ENCODE measurements around the gene NEU3. TPM values are rescaled to one million over a fixed set of nuclear protein-coding genes. Genes with fewer than 3 reads are reported as not detected.

The NEU3 gene
- total RNA-seq, 1 experiment from 2014 or later = 12.5 TPM

GRCh38 chr11:75024068-75024449, 35.3 kb downstream of the NEU3 start:
- Histone ChIP-seq H4K20me1 (ENCODE audit: insufficient read depth) (no peaks in the 10 kb centered on the region), H3K27ac (ENCODE audit: low read depth, low read length) (no peak overlapping the region), H3K9me2 (ENCODE audit: insufficient read depth) (no peaks in the 10 kb centered on the region), H3K79me2 (ENCODE audit: insufficient read depth, low read length) (no peaks in the 10 kb centered on the region), H3K9ac (ENCODE audit: low read length) (no peak overlapping the region), H2AFZ (ENCODE audit: low read depth, low read length, poor library complexity, severe bottlenecking) (no peak overlapping the region), H3K4me3 (replicated peaks in 1 of 2; ENCODE audit: low read depth in 1 of 2, low read length in 2 of 2) (no peak overlapping the region), H3K36me3 (ENCODE audit: control insufficient read depth in 1 of 2, insufficient read depth in 2 of 2, low read length in 2 of 2) (no peaks in the 10 kb centered on the region), H3K27me3 (ENCODE audit: insufficient read depth, low read length) (no peaks in the 10 kb centered on the region), H3K4me1 (ENCODE audit: control insufficient read depth in 1 of 2, insufficient read depth in 2 of 2, low read length in 2 of 2) (no peaks in the 10 kb centered on the region), H3K9me3 (ENCODE audit: control insufficient read depth in 1 of 2, insufficient read depth in 1 of 2, low read depth in 1 of 2, low read length in 2 of 2) (no peaks in the 10 kb centered on the region), H3K4me2 (ENCODE audit: low read length) (no peak overlapping the region)
- TF ChIP-seq ZFX (IDR thresholded peaks at IDR 0.05) (no peak), EZH2 (IDR thresholded peaks at IDR 0.05) (no peak), EGR1 (IDR thresholded peaks at IDR 0.05; ENCODE audit: low read depth) (no peak), EZH2phosphoT487 (IDR thresholded peaks at IDR 0.05; ENCODE audit: borderline replicate concordance) (no peak), MAX (IDR thresholded peaks at IDR 0.05) (no peak), CEBPB (IDR thresholded peaks at IDR 0.05; ENCODE audit: low read depth) (no peak), CBX3 (IDR thresholded peaks at IDR 0.05; ENCODE audit: low read depth) (no peak), SRF (IDR thresholded peaks at IDR 0.05; ENCODE audit: low read depth) (no peak), ZNF274 (IDR thresholded peaks at IDR 0.05; ENCODE audit: low read depth, low read length) (no peak)
- ChIA-PET CTCF (interaction anchor here (2.1 to 5.6 kb wide), 6 partner anchors 8 to 224 kb away, joined by 11 to 79 read pairs (median 24); no protein-coding TSS in a partner anchor), POLR2A (no interaction called here), RAD21 (ENCODE audit: low non-redundant PET in 1 of 2, low total read pairs in 2 of 2, uncharacterized antibody in 2 of 2, unreplicated experiment in 2 of 2) (interaction anchor here in 1 of 2 experiments (3.5 kb wide), 1 partner anchor 181 kb away, joined by 19 read pairs; no protein-coding TSS in a partner anchor)
- intact Hi-C loops (cut with micrococcal nuclease) = no loop called here
- no TSS peak for BruUV-seq (replicated peaks)
- ATAC-seq = no peak
- DNase-seq (ENCODE audit: low read depth, low spot score) = no peak

GRCh38 chr11:75024764-75025211, 36.1 kb downstream of the NEU3 start:
- no peaks in the 10 kb centered on the region for H3K79me2 ChIP-seq (ENCODE audit: insufficient read depth, low read length)
- CTCF ChIA-PET = interaction anchor here (0.6 to 5.6 kb wide), 4 partner anchors 11 to 223 kb away, joined by 3 to 79 read pairs (median 41); no protein-coding TSS in a partner anchor
- POLR2A ChIA-PET = no interaction called here
- TF ChIP-seq POLR2A (IDR thresholded peaks at IDR 0.05; ENCODE audit: borderline replicate concordance, extremely low read depth, insufficient read depth, insufficient read length) (no peak), CEBPB (IDR thresholded peaks at IDR 0.05; ENCODE audit: low read depth) (no peak), ELF1 (IDR thresholded peaks at IDR 0.05; ENCODE audit: borderline replicate concordance, low read depth) (no peak), SIN3A (IDR thresholded peaks at IDR 0.05; ENCODE audit: low read depth) (no peak), POLR2AphosphoS5 (IDR thresholded peaks at IDR 0.05; ENCODE audit: low read depth, low read length) (no peak), YY1 (IDR thresholded peaks at IDR 0.05; ENCODE audit: extremely low read depth, insufficient replicate concordance, low read depth, low read length) (no peak), MAX (IDR thresholded peaks at IDR 0.05) (no peak), ZBTB33 (IDR thresholded peaks at IDR 0.05; ENCODE audit: extremely low read depth, insufficient replicate concordance, low read length) (no peak), ZFX (IDR thresholded peaks at IDR 0.05) (no peak), JUND (IDR thresholded peaks at IDR 0.05) (no peak), SP1 (IDR thresholded peaks at IDR 0.05; ENCODE audit: low read depth) (no peak), CBX3 (IDR thresholded peaks at IDR 0.05; ENCODE audit: low read depth) (no peak), RAD21 (IDR thresholded peaks at IDR 0.05; ENCODE audit: low read depth) (no peak), EZH2phosphoT487 (IDR thresholded peaks at IDR 0.05; ENCODE audit: borderline replicate concordance) (no peak)

More at GRCh38 chr11:75024764-75025211, 36.1 kb downstream of the NEU3 start:
- intact Hi-C loops (cut with micrococcal nuclease) = no loop called here
- Histone ChIP-seq H2AFZ (ENCODE audit: low read depth, low read length, poor library complexity, severe bottlenecking) (no peak overlapping the region), H3K27me3 (ENCODE audit: insufficient read depth, low read length) (no peaks in the 10 kb centered on the region), H3K4me2 (ENCODE audit: low read length) (no peak overlapping the region), H3K36me3 (ENCODE audit: control insufficient read depth in 1 of 2, insufficient read depth in 2 of 2, low read length in 2 of 2) (no peaks in the 10 kb centered on the region), H3K4me1 (ENCODE audit: control insufficient read depth in 1 of 2, insufficient read depth in 2 of 2, low read length in 2 of 2) (no peaks in the 10 kb centered on the region), H3K9me2 (ENCODE audit: insufficient read depth) (no peaks in the 10 kb centered on the region), H3K9ac (ENCODE audit: low read length) (no peak overlapping the region), H4K20me1 (ENCODE audit: insufficient read depth) (no peaks in the 10 kb centered on the region), H3K9me3 (ENCODE audit: control insufficient read depth in 1 of 2, insufficient read depth in 1 of 2, low read depth in 1 of 2, low read length in 2 of 2) (no peaks in the 10 kb centered on the region), H3K27ac (ENCODE audit: low read depth, low read length) (no peak overlapping the region), H3K4me3 (replicated peaks in 1 of 2; ENCODE audit: low read depth in 1 of 2, low read length in 2 of 2) (no peak overlapping the region)
- ATAC-seq (no peak), DNase-seq (ENCODE audit: low read depth, low spot score) (no peak)
- BruUV-seq (replicated peaks) = no TSS peak
- RAD21 ChIA-PET (ENCODE audit: low non-redundant PET in 1 of 2, low total read pairs in 2 of 2, uncharacterized antibody in 2 of 2, unreplicated experiment in 2 of 2) = interaction anchor here in 1 of 2 experiments (0.9 kb wide), 1 partner anchor 116 kb away, joined by 3 read pairs; no protein-coding TSS in a partner anchor
